OCI-M2 (cell line): ENCODE data around the gene MAFF.
"Not testable (repeated sequence)": the region's sequence is repeated elsewhere in the genome, so short reads cannot be mapped to it uniquely, and the experiment has no call there.

Experiments
- DNase-seq: peaks from one replicate; lab custom pipeline; 2025; ENCODE audit not compliant: unreplicated experiment; lab: John Stamatoyannopoulos, UW

Gene MAFF

GRCh38 chr22:38201711-38202436, at the start of gene MAFF:
Gene MAFF, plus strand, starts transcription at chr22:38201994. Its CDS starts 11,860 bp downstream, at chr22:38213854.
- peak; percentile 54 for DNase-seq

- no peak for DNase-seq
These were observed 47.8 kb upstream of the MAFF start for GRCh38 chr22:38153821-38154562.

GRCh38 chr22:38154563-38154915, 47.3 kb upstream of the MAFF start:
- DNase-seq, result not testable (repeated sequence)

GRCh38 chr22:38155703-38156102, 46.1 kb upstream of the MAFF start:
- DNase-seq, result no peak

DNA sequence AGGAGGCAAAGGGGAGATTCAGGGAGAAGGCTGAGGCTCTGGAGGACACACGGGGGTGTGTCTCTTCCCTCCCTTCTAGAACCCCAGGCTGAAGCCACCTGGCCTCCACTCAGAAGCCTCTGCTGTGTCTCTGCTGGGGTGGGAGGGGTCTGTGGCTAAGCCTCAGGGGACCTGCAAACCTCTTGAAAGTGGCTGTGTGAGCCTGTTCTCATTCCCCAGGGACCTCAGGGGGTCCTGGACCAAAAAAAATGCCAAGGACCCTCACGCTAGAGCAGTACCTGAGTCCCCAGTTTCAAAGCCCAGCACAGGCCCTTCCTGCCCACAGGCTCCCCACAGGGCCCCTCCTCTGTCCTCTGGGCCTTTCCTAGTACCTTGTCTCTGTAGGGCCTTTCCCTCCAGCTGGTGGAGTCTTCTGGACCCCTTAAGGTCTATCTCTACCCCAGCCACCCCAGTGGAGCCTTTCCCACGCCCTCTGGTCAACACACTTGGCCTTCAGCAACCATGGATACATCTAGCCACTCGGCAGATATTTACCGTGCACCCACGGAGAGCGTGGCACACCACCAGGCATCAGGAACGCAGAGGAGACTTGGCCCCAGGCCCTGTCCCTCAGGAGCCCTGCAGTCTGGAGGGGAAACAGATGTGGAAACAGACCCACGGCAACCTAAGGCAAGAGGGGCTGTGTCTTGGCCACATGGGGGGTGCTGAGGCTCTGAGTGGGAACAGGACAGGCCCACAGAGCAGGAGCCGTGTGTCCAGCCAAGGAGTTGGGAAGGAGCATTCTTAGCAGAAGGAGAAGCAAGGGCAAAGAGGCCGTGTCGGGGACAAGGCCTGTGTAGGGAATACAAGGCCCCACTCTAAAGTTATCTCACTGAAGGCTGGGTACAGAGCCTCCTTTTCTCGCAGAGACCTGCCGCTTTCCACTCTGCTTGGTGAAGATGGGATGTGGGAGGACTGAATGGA, 38.6 kb upstream of the MAFF start:
- no peak for DNase-seq

DNA sequence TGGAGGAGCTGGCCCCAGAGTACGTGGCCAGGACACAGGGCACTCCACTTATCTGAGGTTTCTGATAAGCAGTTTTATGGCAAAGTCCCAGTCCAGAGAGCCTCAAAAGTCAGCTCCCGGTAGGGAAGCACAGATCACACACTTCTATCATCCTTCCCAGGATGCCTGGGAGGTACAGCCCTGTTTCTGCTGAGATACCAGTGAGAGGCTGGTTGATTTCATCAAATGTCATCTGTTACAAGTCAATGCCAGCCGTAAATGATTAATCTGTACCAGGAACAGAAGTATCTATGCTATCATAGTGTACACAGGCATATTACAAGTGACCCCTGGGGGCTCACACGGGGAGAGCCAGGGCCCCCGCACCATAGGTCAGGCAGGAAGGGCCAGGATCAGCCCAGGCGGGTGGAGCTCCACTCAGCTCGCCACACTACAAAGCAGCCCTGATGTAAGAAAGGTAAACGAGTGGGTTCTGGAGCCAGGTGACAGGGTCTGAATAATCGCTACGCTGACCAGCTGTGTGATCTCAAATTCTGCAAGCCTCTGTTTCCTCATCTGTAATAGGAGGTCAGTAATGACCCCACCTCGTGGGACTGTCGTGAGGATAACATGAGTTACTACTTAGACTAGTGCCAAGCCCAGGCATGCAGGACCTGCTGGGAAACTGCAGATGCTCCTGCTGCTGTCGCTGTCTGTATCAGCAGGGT, 37.8 kb upstream of the MAFF start:
- no peak for DNase-seq

- DNase-seq, result no peak
These were observed 37.3 kb upstream of the MAFF start for GRCh38 chr22:38164551-38164918.

DNA sequence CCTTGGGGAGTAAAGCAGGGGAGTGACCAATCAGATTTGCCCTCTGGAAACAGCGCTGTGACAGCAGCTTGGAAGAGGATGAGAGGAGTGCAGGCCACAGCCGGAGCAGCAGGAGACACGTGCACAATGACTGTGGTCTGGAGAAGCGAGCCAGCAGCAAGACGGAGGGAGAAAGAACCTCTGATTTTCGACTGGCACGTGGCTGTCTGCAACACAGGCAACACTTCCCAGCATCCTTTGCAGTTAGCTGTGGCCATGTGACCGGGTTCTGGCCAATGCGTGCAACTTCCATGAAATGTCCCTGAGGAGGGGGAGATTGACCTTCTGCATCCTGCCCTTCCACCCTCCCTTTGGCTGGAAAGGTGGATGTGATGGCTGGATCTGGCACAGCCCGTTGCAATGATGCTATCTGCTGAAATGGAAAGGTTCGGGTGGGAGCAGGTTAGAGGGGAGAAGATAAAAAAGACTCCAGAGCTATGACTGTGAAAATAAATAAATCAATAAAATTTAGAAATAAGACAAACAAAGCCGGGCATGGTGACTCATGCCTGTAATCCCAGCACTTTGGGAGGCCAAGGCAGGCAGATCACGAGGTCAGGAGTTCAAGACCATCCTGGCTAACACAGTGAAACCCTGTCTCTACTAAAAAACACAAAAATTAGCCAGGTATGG, 35.7 kb upstream of the MAFF start:
- DNase-seq, result no peak

DNA sequence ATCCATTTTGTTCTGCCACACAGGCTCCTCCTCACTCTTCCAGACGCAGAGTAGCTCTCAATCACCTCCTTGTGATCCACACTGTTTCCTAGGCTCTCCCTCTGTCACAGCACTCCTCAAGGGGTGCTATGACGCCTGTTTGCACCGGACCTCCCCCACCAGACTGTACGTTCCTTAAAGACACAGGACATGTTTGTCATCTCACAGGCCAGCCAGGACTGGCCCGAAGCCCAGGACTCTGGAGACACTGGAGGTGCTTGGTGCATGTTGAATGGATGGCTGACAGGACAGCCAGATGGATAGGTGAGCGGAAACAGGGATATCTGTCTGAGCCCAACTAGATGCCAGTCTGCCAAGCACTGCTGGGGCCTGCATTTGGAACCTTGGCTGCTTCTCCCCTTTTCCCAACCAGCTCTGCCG, 33.8 kb upstream of the MAFF start:
- DNase-seq, result no peak

- no peak for DNase-seq
These were observed 32.7 kb upstream of the MAFF start for GRCh38 chr22:38169116-38169515.

DNA sequence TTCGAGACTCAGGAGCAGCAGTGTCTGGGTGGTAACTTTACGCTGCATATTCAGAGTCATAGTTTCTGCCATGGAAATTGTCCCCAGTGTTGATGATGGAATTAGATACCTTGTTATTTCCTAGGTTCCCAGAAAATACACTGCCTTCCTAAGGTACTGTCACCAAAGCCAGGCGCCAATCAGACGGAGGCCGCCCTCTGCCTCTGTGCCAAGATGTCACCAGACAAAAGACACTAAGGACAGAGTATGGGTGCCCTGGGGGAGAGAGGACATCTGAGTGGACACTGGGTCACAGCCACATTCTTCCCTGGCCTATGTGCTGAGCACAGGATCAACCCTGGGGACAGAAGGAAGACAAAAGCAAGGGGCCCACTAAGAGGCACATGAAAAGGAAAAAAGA, 31.3 kb upstream of the MAFF start:
- no peak for DNase-seq

- no peak for DNase-seq
These were observed 29.6 kb upstream of the MAFF start for GRCh38 chr22:38171927-38172831.

- DNase-seq, result no peak
These were observed 28.8 kb upstream of the MAFF start for GRCh38 chr22:38172832-38173640.

DNA sequence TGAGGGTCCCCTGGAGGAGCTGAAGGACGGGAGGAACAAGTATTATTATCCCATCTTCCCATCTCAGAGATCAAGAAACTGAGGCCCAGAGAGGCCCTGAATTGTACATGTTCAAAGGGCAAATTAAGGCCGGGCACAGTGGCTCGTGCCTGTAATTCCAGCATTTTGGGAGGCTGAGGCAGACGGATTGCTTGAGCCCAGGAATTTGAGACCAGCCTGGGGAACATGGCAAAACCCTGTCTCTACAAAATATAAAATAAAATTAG, 28.2 kb upstream of the MAFF start:
- no peak for DNase-seq

GRCh38 chr22:38174626-38175025, 27.2 kb upstream of the MAFF start:
- DNase-seq, result no peak

- DNase-seq, result no peak
These were observed 26.3 kb upstream of the MAFF start for GRCh38 chr22:38175206-38176118.

GRCh38 chr22:38176170-38176741, 25.5 kb upstream of the MAFF start:
- no peak for DNase-seq
